ENCODE measurements around the gene C17orf75.

DNA sequence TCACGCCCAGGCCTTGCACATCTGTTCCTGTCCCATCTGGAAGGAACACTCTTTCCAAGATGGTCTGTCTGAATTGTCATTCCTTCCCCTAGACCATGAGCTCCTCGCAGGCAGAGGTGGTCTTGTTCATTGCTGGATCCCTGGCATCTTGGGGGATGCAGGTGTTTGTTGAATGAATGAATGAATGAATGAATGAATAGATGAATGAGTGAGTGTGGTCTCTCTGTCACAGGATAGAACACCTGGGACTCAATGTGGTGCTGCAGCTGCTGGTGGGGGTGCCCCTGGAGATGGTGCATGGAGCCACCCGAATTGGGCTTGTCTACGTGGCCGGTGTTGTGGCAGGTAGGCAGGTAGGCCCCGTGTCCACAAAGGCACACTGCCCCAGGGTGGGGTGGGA lies 44.1 kb downstream of the C17orf75 start:
- TF ChIP-seq, protein P1, sequence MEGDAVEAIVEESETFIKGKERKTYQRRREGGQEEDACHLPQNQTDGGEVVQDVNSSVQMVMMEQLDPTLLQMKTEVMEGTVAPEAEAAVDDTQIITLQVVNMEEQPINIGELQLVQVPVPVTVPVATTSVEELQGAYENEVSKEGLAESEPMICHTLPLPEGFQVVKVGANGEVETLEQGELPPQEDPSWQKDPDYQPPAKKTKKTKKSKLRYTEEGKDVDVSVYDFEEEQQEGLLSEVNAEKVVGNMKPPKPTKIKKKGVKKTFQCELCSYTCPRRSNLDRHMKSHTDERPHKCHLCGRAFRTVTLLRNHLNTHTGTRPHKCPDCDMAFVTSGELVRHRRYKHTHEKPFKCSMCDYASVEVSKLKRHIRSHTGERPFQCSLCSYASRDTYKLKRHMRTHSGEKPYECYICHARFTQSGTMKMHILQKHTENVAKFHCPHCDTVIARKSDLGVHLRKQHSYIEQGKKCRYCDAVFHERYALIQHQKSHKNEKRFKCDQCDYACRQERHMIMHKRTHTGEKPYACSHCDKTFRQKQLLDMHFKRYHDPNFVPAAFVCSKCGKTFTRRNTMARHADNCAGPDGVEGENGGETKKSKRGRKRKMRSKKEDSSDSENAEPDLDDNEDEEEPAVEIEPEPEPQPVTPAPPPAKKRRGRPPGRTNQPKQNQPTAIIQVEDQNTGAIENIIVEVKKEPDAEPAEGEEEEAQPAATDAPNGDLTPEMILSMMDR (IDR thresholded peaks at IDR 0.05; ENCODE audit: low read depth, low read length, missing input control), result no peak
- TF ChIP-seq, protein P2, sequence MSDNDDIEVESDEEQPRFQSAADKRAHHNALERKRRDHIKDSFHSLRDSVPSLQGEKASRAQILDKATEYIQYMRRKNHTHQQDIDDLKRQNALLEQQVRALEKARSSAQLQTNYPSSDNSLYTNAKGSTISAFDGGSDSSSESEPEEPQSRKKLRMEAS (IDR thresholded peaks at IDR 0.05), result no peak
- no peak for TF ChIP-seq GABPA (IDR thresholded peaks at IDR 0.05 in 1 of 2, conservative IDR thresholded peaks at IDR 0.05 in 1 of 2)
- no peak for TF ChIP-seq RAD21 (IDR thresholded peaks at IDR 0.05)
- TF ChIP-seq FOXA1 (IDR thresholded peaks at IDR 0.05), result no peak
- TF ChIP-seq TAF1 (conservative IDR thresholded peaks at IDR 0.05), result no peak
- no peak for TF ChIP-seq SP1 (IDR thresholded peaks at IDR 0.05)

All from liver (tissue), 3 donors.